SK-N-SH (cell line): ENCODE results near the gene FGGY. TPM values are rescaled to one million over a fixed set of nuclear protein-coding genes. Genes with fewer than 3 reads are reported as not detected.

ENCODE experiments used
- CTCF ChIA-PET: fragments of 300-600, 350-600 bp; formaldehyde crosslinking; extraction: SDS; loops from one replicate; lab custom pipeline; 2021; lab: Yijun Ruan, JAX
- POLR2A ChIA-PET: fragments of 350-600 bp; sonication (Branson Sonifier 250); formaldehyde crosslinking; extraction: SDS; loops from one replicate; lab custom pipeline; 2020; ENCODE audit warnings: antibody characterized with exemption, inconsistent platforms; lab: Yijun Ruan, JAX
- DNase-seq: peaks from one replicate; pipeline ENCODE4 v3.0.0; 2012
- H2AFZ ChIP-seq: fragments of 200-600 bp; sonication (generic); 2 replicates; pipeline ENCODE4 v1.8.1; 2016; ENCODE audit warnings: antibody characterized with exemption, mild to moderate bottlenecking, low read depth
- H3F3A ChIP-seq: fragments of 200-600 bp; sonication (generic); replicated peaks from 2 replicates; pipeline ENCODE3; 2016; ENCODE audit warnings: antibody characterized with exemption, mild to moderate bottlenecking; ENCODE audit not compliant: insufficient read depth
- H3K27ac ChIP-seq, 2 experiments: fragments of 200-500 bp in 1 of 2; fragments of 200-600 bp in 1 of 2; sonication (Bioruptor generic) in 1 of 2; sonication (generic), shearing (Covaris generic) in 1 of 2; 2 replicates each; pipeline versions ENCODE4 v1.5.1 to v1.6.1; 2014 to 2016; ENCODE audit warnings: low read depth in 2 of 2, inconsistent platforms in 1 of 2, low read length in 1 of 2, mild to moderate bottlenecking in 1 of 2, mixed read lengths in 1 of 2
- H3K27me3 ChIP-seq: fragments of 200-600 bp; sonication (generic), shearing (Covaris generic); 2 replicates; pipeline ENCODE4 v1.6.1; 2016; ENCODE audit warnings: mixed run types; ENCODE audit not compliant: insufficient read depth
- H3K36me3 ChIP-seq, 2 experiments: fragments of 200-500 bp in 1 of 2; fragments of 200-600 bp in 1 of 2; sonication (Bioruptor generic) in 1 of 2; sonication (generic) in 1 of 2; replicated peaks in 1 of 2; 2 replicates each; pipeline versions ENCODE3 to v1.5.1; 2014 to 2016; ENCODE audit warnings: low read length in 1 of 2, mild to moderate bottlenecking in 1 of 2; ENCODE audit not compliant: insufficient read depth in 2 of 2, control insufficient read depth in 1 of 2
- H3K4me1 ChIP-seq, 2 experiments: fragments of 200-500 bp in 1 of 2; fragments of 200-600 bp in 1 of 2; sonication (Bioruptor generic) in 1 of 2; sonication (generic), shearing (Covaris generic) in 1 of 2; 2 replicates each; pipeline versions ENCODE4 v1.5.1 to v1.6.1; 2014 to 2016; ENCODE audit warnings: low read depth in 1 of 2, low read length in 1 of 2, mixed run types in 1 of 2; ENCODE audit not compliant: insufficient read depth in 2 of 2, control insufficient read depth in 1 of 2
- H3K4me2 ChIP-seq: fragments of 200-600 bp; sonication (generic), shearing (Covaris generic); 2 replicates; pipeline ENCODE4 v1.6.1; 2017; ENCODE audit warnings: mixed run types
- H3K4me3 ChIP-seq, 2 experiments: fragments of 200-500 bp in 1 of 2; fragments of 200-600 bp in 1 of 2; sonication (Bioruptor generic) in 1 of 2; sonication (generic), shearing (Covaris generic) in 1 of 2; 2 replicates each; pipeline versions ENCODE4 v1.5.1 to v1.8.1; 2014 to 2016; ENCODE audit warnings: low read depth in 2 of 2, inconsistent platforms in 1 of 2, low read length in 1 of 2, mild to moderate bottlenecking in 1 of 2, mixed read lengths in 1 of 2, moderate library complexity in 1 of 2
- H3K79me2 ChIP-seq: fragments of 200-600 bp; sonication (generic); 2 replicates; pipeline ENCODE4 v1.8.1; 2017; ENCODE audit warnings: mild to moderate bottlenecking; ENCODE audit not compliant: insufficient read depth
- H3K9ac ChIP-seq: fragments of 200-600 bp; sonication (generic); 2 replicates; pipeline ENCODE4 v1.6.1; 2017; ENCODE audit warnings: mixed run types
- H3K9me2 ChIP-seq: fragments of 200-600 bp; sonication (generic); 2 replicates; pipeline ENCODE4 v1.6.1; 2017; ENCODE audit warnings: mixed run types
- H3K9me3 ChIP-seq: fragments of 200-600 bp; sonication (generic); 2 replicates; pipeline ENCODE4 v1.6.1; 2017; ENCODE audit warnings: mixed run types, mild to moderate bottlenecking, moderate library complexity
- H4K20me1 ChIP-seq: fragments of 200-600 bp; sonication (generic); 2 replicates; pipeline ENCODE4 v1.6.1; 2017; ENCODE audit warnings: mild to moderate bottlenecking, mixed run types; ENCODE audit not compliant: insufficient read depth
- CHD2 ChIP-seq: fragments of 150-350 bp; IDR thresholded peaks from 2 replicates; pipeline ENCODE4 v1.6.1; 2018; ENCODE audit warnings: low read length; ENCODE audit not compliant: partially characterized antibody
- EP300 ChIP-seq, 2 experiments: IDR thresholded peaks; 2 replicates each; pipeline versions ENCODE4 v1.4.0 to v1.6.1; 2012; ENCODE audit warnings: borderline replicate concordance in 1 of 2, low read depth in 1 of 2, low read length in 1 of 2
- EZH2phosphoT487 ChIP-seq: fragments of 200-600 bp; sonication (generic); IDR thresholded peaks from 2 replicates; pipeline ENCODE4 v1.6.1; 2017; ENCODE audit warnings: low read depth, mixed run types, mild to moderate bottlenecking, antibody characterized with exemption, moderate library complexity, borderline replicate concordance
- FOSL2 ChIP-seq: IDR thresholded peaks from 2 replicates; pipeline ENCODE4 v1.4.0; 2012; ENCODE audit warnings: low read depth, mild to moderate bottlenecking, moderate library complexity, borderline replicate concordance
- GATA2 ChIP-seq: sonication (generic); formaldehyde crosslinking; IDR thresholded peaks from 2 replicates; pipeline ENCODE4 v1.5.0; 2020; ENCODE audit warnings: mild to moderate bottlenecking, missing genetic modification reagents
- JUND ChIP-seq: IDR thresholded peaks from 2 replicates; pipeline ENCODE4 v1.4.0; 2012
- NFIC ChIP-seq: IDR thresholded peaks from 2 replicates; pipeline ENCODE4 v1.4.0; 2012; ENCODE audit warnings: borderline replicate concordance
- POLR2AphosphoS5 ChIP-seq: IDR thresholded peaks from 2 replicates; pipeline ENCODE4 v1.6.1; 2012; ENCODE audit warnings: low read depth, low read length
- RAD21 ChIP-seq: IDR thresholded peaks from 2 replicates; pipeline ENCODE4 v1.6.1; 2012; ENCODE audit warnings: mild to moderate bottlenecking, low read length
- RXRA ChIP-seq: IDR thresholded peaks from 2 replicates; pipeline ENCODE4 v1.4.0; 2012; ENCODE audit warnings: low read depth, mild to moderate bottlenecking, borderline replicate concordance
- SIN3A ChIP-seq: IDR thresholded peaks from 2 replicates; pipeline ENCODE4 v1.6.1; 2012; ENCODE audit warnings: low read depth, mild to moderate bottlenecking, low read length, moderate library complexity, borderline replicate concordance
- SMC3 ChIP-seq: IDR thresholded peaks from 2 replicates; pipeline ENCODE4 v1.6.1; 2012; ENCODE audit warnings: low read depth, low read length, improper control_type of control experiment
- TCF12 ChIP-seq: IDR thresholded peaks from 2 replicates; pipeline ENCODE4 v1.4.0; 2012
- USF1 ChIP-seq: IDR thresholded peaks from 2 replicates; pipeline ENCODE4 v1.4.0; 2012; ENCODE audit warnings: low read depth, borderline replicate concordance
- USF2 ChIP-seq: fragments of 150-350 bp; IDR thresholded peaks from 2 replicates; pipeline ENCODE4 v1.6.1; 2017; ENCODE audit warnings: antibody characterized with exemption, low read length, low read depth, borderline replicate concordance
- YY1 ChIP-seq: IDR thresholded peaks from 2 replicates; pipeline ENCODE4 v1.4.0; 2012; ENCODE audit warnings: low read depth, mild to moderate bottlenecking
- WGBS: methylation state at CpG from one replicate; pipeline ENCODE4 v1.1.6; 2017; ENCODE audit warnings: low lambda C conversion rate; 5-methylcytosine and 5-hydroxymethylcytosine counted together
- polyA plus RNA-seq, 3 experiments: library from polyadenylated mRNA; depleted of rRNA; stranded (reverse); fragments of >200 nt; gene quantifications; 2 replicates each; pipeline ENCODE4 v1.2.3, GENCODE V29; 2012
- TF ChIP-seq, protein P1 (sequence below): IDR thresholded peaks from 2 replicates; pipeline ENCODE4 v1.4.0; 2012; ENCODE audit warnings: low read depth
- TF ChIP-seq, protein P2 (sequence below): IDR thresholded peaks from 2 replicates; pipeline ENCODE4 v1.6.1; 2012; ENCODE audit warnings: mild to moderate bottlenecking, low read depth, low read length, moderate library complexity

Gene FGGY
- polyA plus RNA-seq, 1 of the 3 experiments (the other 2 are of a cell fraction): 10.3 TPM

DNA sequence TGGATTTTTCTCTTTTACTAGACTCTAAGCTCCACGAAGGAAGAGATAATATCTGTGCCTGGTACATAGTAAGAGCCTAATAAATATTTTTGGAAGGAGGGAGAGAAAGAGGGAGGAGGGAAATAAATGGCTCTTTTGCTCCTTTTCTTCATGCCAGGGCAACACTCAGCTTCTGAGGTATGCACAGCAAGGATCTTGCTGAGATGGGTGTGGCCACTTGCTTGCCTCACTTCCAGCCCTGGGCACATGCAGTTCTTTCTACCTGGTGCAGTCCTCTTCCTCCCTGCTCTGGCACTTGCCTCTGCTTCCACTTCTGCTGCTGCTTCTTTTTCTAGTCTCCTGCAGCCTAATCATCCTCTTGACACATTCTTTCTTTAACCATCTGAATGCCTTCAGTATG lies 148.1 kb downstream of the FGGY start:
- DNase-seq: no peak
- WGBS: 3% methylated on average over 1 of the region's 1 CpG
- H3K9me2 ChIP-seq: no peaks in the 10 kb centered on the region
- peak overlapping the region; percentile 13; the same call in 1 of the 2 replicates for H3K4me2 ChIP-seq
- no peaks in the 10 kb centered on the region for H3K9me3 ChIP-seq
- H3K36me3 ChIP-seq: no peaks in the 10 kb centered on the region
- 0 out of 2 replicates have a peak overlapping the region, but pooled peaks have one; percentile 19 for H3K9ac ChIP-seq
- no peaks in the 10 kb centered on the region for H3K27me3 ChIP-seq
- H3K79me2 ChIP-seq: no peaks in the 10 kb centered on the region
- H4K20me1 ChIP-seq: no peaks in the 10 kb centered on the region
- H3K27ac ChIP-seq: peak overlapping the region; percentile 88 to 98
- no peak overlapping the region for H3K4me3 ChIP-seq
- CTCF ChIA-PET: interaction anchor here (1.5 to 2.1 kb wide), 3 partner anchors 254 to 314 kb away, joined by 5 to 11 read pairs (median 7); no protein-coding TSS in a partner anchor
- POLR2A ChIA-PET: no interaction called here
- peaks cover 35 to 53% of the 10 kb centered on the region in 2 experiments for H3K4me1 ChIP-seq
- H2AFZ ChIP-seq: peak overlapping the region; percentile 36; the same call in 1 of the 2 replicates
- TF ChIP-seq, protein P1, sequence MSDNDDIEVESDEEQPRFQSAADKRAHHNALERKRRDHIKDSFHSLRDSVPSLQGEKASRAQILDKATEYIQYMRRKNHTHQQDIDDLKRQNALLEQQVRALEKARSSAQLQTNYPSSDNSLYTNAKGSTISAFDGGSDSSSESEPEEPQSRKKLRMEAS: peak; percentile 51; the same call in 1 of the 2 replicates
- no peak for TF ChIP-seq YY1
- TF ChIP-seq TCF12: 0 out of 2 replicates have a peak, but pooled peaks have one; percentile 9
- no peak for TF ChIP-seq EP300 (IDR thresholded peaks at IDR 0.05; ENCODE audit: borderline replicate concordance in 1 of 2, low read depth in 1 of 2, low read length in 1 of 2)
- TF ChIP-seq CHD2: no peak
- TF ChIP-seq, all 33 proteins: peak for 2
- peaks cover 22% of the 10 kb centered on the region for H3F3A ChIP-seq

- Histone ChIP-seq H3K27me3 (no peaks in the 10 kb centered on the region), H3K4me1 (peaks cover 35 to 53% of the 10 kb centered on the region in 2 experiments), H3K4me3 (no peak overlapping the region), H4K20me1 (no peaks in the 10 kb centered on the region), H3K79me2 (no peaks in the 10 kb centered on the region), H3K4me2 (peak overlapping the region; percentile 46), H3K36me3 (no peaks in the 10 kb centered on the region), H3K9me2 (no peaks in the 10 kb centered on the region), H3F3A (peaks cover 22% of the 10 kb centered on the region), H3K9ac (peak overlapping the region; percentile 59; the same call in 1 of the 2 replicates), H3K27ac (peak overlapping the region; percentile 88 to 98), H3K9me3 (no peaks in the 10 kb centered on the region), H2AFZ (peak overlapping the region; percentile 52; the same call in 1 of the 2 replicates)
- DNase-seq: peak; percentile 55
- WGBS: 17% methylated on average over 9 of the region's 9 CpGs
- ChIA-PET POLR2A (interaction anchor here (1.0 to 1.4 kb wide), 3 partner anchors 11 to 662 kb away, joined by 3 to 8 read pairs (median 7); partner anchors contain the start of gene JUN), CTCF (interaction anchor here (0.7 to 2.1 kb wide), 7 partner anchors 12 to 665 kb away, joined by 3 to 11 read pairs (median 3); no protein-coding TSS in a partner anchor)
- TF ChIP-seq EP300 (IDR thresholded peaks at IDR 0.05; ENCODE audit: borderline replicate concordance in 1 of 2, low read depth in 1 of 2, low read length in 1 of 2): peak; percentile 89 to 96
- peak; percentile 92 for TF ChIP-seq GATA2
- TF ChIP-seq, protein P2, sequence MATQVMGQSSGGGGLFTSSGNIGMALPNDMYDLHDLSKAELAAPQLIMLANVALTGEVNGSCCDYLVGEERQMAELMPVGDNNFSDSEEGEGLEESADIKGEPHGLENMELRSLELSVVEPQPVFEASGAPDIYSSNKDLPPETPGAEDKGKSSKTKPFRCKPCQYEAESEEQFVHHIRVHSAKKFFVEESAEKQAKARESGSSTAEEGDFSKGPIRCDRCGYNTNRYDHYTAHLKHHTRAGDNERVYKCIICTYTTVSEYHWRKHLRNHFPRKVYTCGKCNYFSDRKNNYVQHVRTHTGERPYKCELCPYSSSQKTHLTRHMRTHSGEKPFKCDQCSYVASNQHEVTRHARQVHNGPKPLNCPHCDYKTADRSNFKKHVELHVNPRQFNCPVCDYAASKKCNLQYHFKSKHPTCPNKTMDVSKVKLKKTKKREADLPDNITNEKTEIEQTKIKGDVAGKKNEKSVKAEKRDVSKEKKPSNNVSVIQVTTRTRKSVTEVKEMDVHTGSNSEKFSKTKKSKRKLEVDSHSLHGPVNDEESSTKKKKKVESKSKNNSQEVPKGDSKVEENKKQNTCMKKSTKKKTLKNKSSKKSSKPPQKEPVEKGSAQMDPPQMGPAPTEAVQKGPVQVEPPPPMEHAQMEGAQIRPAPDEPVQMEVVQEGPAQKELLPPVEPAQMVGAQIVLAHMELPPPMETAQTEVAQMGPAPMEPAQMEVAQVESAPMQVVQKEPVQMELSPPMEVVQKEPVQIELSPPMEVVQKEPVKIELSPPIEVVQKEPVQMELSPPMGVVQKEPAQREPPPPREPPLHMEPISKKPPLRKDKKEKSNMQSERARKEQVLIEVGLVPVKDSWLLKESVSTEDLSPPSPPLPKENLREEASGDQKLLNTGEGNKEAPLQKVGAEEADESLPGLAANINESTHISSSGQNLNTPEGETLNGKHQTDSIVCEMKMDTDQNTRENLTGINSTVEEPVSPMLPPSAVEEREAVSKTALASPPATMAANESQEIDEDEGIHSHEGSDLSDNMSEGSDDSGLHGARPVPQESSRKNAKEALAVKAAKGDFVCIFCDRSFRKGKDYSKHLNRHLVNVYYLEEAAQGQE: 0 out of 2 replicates have a peak, but pooled peaks have one; percentile 29
- TF ChIP-seq SMC3: 0 out of 2 replicates have a peak, but pooled peaks have one; percentile 2
- TF ChIP-seq FOSL2: peak; percentile 49; the same call in 1 of the 2 replicates
- TF ChIP-seq EZH2phosphoT487: no peak
- TF ChIP-seq NFIC: peak; percentile 64
- peak; percentile 39 for TF ChIP-seq RAD21
- no peak for TF ChIP-seq USF1
- peak; percentile 96 for TF ChIP-seq POLR2AphosphoS5
- TF ChIP-seq SIN3A: peak; percentile 62; the same call in 1 of the 2 replicates
- no peak for TF ChIP-seq USF2
- TF ChIP-seq RXRA: peak; percentile 47; the same call in 1 of the 2 replicates
- TF ChIP-seq, protein P1: peak; percentile 42; the same call in 1 of the 2 replicates
- TF ChIP-seq JUND: peak; percentile 84
These were observed 149.5 kb downstream of the FGGY start for GRCh38 chr1:59446257-59446901.
